ENCODE data around the gene AJAP1.
A peak's percentile ranks its signal among the peaks of the same experiment; 100 is the strongest.

Gene AJAP1

GRCh38 chr1:4797016-4797410, 142.6 kb downstream of the AJAP1 start:
- DNase-seq (ENCODE audit: extremely low spot score) = peak; percentile 8
- ChIA-PET CTCF (interaction anchor here (0.9 to 1.4 kb wide), 3 partner anchors 9 to 34 kb away, joined by 3 to 4 read pairs (median 4); no protein-coding TSS in a partner anchor), POLR2A (no interaction called here)
- TF ChIP-seq, protein P1, sequence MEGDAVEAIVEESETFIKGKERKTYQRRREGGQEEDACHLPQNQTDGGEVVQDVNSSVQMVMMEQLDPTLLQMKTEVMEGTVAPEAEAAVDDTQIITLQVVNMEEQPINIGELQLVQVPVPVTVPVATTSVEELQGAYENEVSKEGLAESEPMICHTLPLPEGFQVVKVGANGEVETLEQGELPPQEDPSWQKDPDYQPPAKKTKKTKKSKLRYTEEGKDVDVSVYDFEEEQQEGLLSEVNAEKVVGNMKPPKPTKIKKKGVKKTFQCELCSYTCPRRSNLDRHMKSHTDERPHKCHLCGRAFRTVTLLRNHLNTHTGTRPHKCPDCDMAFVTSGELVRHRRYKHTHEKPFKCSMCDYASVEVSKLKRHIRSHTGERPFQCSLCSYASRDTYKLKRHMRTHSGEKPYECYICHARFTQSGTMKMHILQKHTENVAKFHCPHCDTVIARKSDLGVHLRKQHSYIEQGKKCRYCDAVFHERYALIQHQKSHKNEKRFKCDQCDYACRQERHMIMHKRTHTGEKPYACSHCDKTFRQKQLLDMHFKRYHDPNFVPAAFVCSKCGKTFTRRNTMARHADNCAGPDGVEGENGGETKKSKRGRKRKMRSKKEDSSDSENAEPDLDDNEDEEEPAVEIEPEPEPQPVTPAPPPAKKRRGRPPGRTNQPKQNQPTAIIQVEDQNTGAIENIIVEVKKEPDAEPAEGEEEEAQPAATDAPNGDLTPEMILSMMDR (IDR thresholded peaks at IDR 0.05; ENCODE audit: control extremely low read depth, extremely low read depth, low read depth, missing control alignments) = no peak

DNA sequence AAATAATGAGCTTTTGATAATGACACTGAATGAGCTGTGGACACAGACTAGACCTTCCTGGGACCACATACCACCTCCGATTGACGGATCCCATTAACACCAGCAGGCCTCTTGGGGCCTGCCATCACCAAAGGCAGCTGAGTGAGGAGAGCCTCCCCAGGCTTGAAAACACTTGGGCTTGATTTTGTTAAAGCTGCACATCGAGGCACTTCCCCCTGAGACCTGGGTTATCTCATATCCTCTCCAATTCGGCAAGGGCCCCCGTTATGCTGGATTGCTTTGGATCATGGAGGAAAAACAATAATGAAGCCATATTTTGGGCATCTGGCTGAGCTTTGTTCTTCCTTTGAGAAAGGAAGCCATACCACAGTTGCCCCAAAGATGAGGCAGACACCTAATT, 143.0 kb downstream of the AJAP1 start:
- DNase-seq (ENCODE audit: extremely low spot score) = no peak
- TF ChIP-seq, protein P1 (IDR thresholded peaks at IDR 0.05; ENCODE audit: control extremely low read depth, extremely low read depth, low read depth, missing control alignments) = no peak
- ChIA-PET POLR2A (no interaction called here), CTCF (interaction anchor here (0.9 to 1.4 kb wide), 3 partner anchors 9 to 34 kb away, joined by 3 to 4 read pairs (median 4); no protein-coding TSS in a partner anchor)

DNA sequence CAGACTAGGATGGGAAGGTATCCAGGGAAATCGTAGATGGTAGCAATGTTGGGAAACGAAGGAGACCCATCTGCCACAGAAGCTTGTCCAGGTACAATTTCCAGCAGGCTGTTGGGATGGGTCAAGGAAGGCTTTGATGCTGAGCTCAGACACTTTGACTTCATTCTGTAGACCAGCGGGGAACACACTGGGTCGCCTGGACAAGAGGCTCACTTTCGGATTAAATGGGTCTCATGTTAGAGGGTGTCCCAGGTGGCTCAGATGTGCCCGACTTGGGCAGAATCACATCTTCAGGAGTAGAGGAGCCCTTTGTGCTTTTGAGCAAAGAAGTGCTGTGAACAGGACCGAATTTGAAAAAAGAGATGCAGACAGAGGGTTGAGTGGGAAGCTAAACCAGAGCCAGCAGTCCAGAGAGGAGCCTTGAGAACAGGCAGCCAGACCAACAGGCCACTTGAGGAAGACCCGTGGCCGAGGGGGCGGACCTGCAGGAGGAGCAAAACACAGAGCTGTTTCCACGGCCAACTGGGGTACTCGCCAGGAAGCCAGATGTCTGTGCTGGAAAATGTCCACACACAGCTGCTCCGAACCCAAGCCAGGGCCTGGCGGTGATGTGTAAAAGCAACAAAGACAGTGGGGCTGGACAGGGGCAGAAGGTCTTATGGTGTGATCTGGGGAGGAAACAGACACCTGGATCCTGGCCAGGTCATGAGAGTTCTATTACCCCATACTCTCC, 146.9 kb downstream of the AJAP1 start:
- TF ChIP-seq, protein P1 (IDR thresholded peaks at IDR 0.05; ENCODE audit: control extremely low read depth, extremely low read depth, low read depth, missing control alignments) = no peak
- no peak for DNase-seq (ENCODE audit: extremely low spot score)
- POLR2A ChIA-PET = no interaction called here
- CTCF ChIA-PET = interaction anchor here (1.3 kb wide), 1 partner anchor 9 kb away, joined by 3 read pairs; no protein-coding TSS in a partner anchor

GRCh38 chr1:4802024-4802423, 147.6 kb downstream of the AJAP1 start:
- DNase-seq (ENCODE audit: extremely low spot score) = no peak
- CTCF ChIA-PET = interaction anchor here (1.3 kb wide), 1 partner anchor 9 kb away, joined by 3 read pairs; no protein-coding TSS in a partner anchor
- POLR2A ChIA-PET = no interaction called here
- TF ChIP-seq, protein P1 (IDR thresholded peaks at IDR 0.05; ENCODE audit: control extremely low read depth, extremely low read depth, low read depth, missing control alignments) = no peak

GRCh38 chr1:4803335-4803734, 148.9 kb downstream of the AJAP1 start:
- ChIA-PET CTCF (interaction anchor here (0.6 kb wide), 1 partner anchor 10 kb away, joined by 3 read pairs; no protein-coding TSS in a partner anchor), POLR2A (no interaction called here)
- no peak for DNase-seq (ENCODE audit: extremely low spot score)
- TF ChIP-seq, protein P1 (IDR thresholded peaks at IDR 0.05; ENCODE audit: control extremely low read depth, extremely low read depth, low read depth, missing control alignments) = no peak

GRCh38 chr1:4805987-4806386, 151.6 kb downstream of the AJAP1 start:
- ChIA-PET CTCF (interaction anchor here (1.4 to 1.6 kb wide), 2 partner anchors 9 to 11 kb away, joined by 4 read pairs; no protein-coding TSS in a partner anchor), POLR2A (no interaction called here)

More at GRCh38 chr1:4805987-4806386, 151.6 kb downstream of the AJAP1 start:
- TF ChIP-seq, protein P1 (IDR thresholded peaks at IDR 0.05; ENCODE audit: control extremely low read depth, extremely low read depth, low read depth, missing control alignments) = no peak
- no peak for DNase-seq (ENCODE audit: extremely low spot score)

Measured in GM10248 (cell line).